ENCODE data around the gene PCNX1.

The PCNX1 gene

DNA sequence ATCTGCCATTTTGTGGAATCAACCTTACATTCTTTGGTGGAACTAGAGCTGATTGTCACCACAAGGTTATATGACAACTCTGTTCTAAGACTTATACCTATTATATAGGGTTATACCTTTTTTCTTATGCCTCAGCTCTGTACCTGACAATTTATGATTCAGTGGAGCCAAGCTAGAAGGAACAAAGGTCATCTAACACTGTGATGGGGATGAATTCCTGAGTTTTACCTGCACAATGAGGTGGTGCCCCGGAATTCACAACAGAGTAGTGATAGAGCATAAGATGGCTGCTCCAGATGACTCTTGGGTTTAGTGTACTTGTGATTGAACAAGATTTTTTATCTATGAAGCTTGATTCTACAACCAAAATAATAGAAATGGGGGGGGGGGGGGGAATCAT lies 207.3 kb downstream of the PCNX1 start:
- no peak for DNase-seq (ENCODE audit: extremely low read depth, low read depth)
- TF ChIP-seq, protein P1, sequence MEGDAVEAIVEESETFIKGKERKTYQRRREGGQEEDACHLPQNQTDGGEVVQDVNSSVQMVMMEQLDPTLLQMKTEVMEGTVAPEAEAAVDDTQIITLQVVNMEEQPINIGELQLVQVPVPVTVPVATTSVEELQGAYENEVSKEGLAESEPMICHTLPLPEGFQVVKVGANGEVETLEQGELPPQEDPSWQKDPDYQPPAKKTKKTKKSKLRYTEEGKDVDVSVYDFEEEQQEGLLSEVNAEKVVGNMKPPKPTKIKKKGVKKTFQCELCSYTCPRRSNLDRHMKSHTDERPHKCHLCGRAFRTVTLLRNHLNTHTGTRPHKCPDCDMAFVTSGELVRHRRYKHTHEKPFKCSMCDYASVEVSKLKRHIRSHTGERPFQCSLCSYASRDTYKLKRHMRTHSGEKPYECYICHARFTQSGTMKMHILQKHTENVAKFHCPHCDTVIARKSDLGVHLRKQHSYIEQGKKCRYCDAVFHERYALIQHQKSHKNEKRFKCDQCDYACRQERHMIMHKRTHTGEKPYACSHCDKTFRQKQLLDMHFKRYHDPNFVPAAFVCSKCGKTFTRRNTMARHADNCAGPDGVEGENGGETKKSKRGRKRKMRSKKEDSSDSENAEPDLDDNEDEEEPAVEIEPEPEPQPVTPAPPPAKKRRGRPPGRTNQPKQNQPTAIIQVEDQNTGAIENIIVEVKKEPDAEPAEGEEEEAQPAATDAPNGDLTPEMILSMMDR (IDR thresholded peaks at IDR 0.05; ENCODE audit: low read depth, low read length), result no peak

DNA sequence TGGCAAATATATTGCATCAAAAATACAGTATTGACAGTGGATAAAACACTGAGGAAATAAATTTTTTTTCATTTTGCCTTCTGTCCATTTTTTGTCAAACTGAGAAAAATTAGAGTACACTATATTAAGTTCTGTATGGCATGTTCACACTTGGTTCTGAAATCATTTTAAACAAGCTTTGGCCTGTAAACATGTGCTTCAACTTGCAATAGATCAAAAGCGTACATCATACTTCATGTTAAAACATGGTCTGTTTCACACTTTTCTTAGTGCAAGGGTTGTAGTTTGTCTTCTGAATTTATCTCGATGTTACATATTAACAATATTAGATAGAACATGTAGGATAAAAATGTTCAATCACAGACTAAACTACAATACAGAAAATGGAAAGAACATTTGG lies 208.0 kb downstream of the PCNX1 start:
- DNase-seq (ENCODE audit: extremely low read depth, low read depth), result no peak
- TF ChIP-seq, protein P1 (IDR thresholded peaks at IDR 0.05; ENCODE audit: low read depth, low read length), result no peak

DNA sequence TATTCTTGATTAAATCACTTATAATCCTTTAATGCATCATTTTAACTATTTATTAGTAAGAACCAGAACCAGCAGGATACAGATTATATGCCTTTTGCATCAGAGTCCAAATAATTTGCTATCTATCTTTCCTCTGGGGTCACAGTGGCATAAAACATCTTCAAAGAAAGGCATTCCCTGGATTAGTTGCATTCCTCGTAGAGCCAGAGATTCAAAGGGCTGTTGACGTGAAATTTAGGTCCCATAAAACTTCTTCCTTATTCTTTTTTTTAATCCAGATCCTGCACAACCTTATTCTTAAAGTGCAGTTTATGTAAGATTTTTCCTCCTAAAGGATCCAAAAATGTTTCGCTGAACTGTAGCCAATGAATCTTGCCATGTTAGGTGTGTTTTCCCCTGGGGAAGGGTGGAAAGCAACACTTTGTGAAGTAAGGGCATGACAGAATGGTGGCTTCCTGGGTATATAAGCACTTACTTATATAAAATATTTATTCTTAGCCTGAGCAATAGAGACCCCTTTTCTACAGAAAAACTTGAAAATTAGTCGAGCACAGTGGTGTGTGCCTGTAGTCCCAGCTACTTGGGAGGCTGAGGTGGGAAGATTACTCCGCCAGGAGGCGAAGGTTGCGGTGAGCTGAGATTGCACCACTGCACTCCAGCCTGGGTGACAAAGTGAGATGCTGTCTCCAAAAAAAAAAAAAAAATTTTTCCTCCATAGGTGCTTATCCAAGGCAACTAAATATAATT lies 208.7 kb downstream of the PCNX1 start:
- DNase-seq (ENCODE audit: extremely low read depth, low read depth), result no peak

DNA sequence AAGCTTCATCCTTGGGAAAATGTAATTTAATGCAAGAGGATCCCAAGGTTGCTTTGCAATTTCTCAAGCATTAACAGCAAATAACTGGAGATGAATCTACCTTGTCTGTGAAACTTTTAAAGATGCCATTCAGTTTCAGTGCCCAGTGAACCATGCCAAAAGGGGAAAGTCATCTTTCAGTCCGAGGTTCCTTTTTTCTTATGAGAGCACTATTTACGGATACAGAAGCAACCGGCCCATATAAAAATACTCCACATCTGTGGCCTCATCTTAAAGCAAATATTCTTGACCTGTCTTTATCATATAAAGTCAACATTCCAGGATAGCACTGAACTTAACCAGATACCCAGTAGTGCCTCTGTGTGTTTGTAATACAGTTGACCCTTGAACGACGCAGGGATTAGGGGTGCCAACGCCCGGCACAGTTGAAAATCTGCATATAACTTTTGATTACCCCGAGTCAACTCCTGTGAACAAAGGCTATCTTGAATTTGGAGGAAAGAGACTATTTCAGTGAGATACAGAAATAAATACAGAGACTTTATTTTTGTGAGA lies 209.4 kb downstream of the PCNX1 start:
- TF ChIP-seq, protein P1 (IDR thresholded peaks at IDR 0.05; ENCODE audit: low read depth, low read length), result no peak
- DNase-seq (ENCODE audit: extremely low read depth, low read depth), result no peak

More for the DNA sequence above, 208.7 kb downstream of the PCNX1 start:
- TF ChIP-seq, protein P1 (IDR thresholded peaks at IDR 0.05; ENCODE audit: low read depth, low read length), result no peak

DNA sequence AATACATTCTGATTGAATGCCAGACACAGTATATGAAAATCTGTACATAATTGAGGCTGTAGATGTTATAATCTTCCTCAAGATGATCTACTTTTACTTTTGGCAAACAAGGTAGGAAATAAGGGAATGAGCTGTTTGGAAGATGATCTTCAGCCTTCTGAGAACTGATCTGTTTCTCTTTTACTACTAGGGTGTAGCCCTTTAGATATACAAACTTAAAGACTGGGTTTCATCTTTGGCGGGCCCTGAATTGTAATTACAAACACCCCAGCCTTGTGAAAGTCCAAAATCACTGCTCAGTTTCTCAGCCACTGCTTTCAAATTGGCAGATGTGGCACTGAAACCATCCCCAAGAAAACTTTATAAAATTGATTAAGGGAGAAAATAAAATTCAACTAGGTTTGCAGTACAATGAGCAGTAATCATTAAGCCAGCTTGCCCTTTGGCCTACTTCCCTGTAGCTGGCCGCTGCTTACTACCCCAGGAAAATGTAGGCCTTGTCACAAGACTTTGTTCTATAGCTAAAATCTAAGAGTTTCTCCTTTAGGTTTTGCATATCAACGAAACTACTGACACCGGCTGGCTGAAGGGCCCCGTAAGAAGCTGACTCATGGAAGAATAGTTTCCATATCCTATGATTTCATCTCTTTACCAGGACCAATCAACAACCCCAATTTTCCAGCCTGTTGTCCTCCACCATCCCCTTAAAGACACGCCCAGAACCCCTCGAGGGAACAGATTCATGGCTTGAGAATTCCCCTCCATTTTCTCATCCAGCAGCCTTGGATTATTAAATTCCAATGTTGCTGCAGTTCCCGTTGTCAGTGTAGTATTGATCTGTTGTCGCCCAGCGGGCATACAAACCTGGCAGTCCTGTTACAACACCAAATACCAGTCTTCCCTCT lies 210.8 kb downstream of the PCNX1 start:
- no peak for DNase-seq (ENCODE audit: extremely low read depth, low read depth)
- TF ChIP-seq, protein P1 (IDR thresholded peaks at IDR 0.05; ENCODE audit: low read depth, low read length), result no peak

DNA sequence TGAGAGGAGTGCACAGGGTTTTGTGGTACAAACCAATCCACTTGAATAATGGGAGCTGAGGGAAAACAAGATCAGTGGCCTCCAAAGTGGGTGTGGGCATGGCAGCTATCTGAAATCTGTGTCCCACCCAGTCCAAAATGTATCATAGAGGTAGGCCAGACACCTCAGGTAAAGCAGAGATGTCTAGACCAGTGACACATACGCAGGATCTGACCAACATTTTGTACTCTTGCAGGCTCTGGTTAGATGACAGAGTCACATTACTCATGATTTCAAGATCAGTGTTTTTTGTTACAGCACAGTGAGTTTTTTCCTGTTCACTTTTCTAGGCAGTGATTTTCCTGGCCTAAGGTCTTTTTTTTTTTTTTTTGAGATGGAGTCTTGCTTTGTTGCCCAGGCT lies 211.8 kb downstream of the PCNX1 start:
- TF ChIP-seq, protein P1 (IDR thresholded peaks at IDR 0.05; ENCODE audit: low read depth, low read length), result no peak
- no peak for DNase-seq (ENCODE audit: extremely low read depth, low read depth)

DNA sequence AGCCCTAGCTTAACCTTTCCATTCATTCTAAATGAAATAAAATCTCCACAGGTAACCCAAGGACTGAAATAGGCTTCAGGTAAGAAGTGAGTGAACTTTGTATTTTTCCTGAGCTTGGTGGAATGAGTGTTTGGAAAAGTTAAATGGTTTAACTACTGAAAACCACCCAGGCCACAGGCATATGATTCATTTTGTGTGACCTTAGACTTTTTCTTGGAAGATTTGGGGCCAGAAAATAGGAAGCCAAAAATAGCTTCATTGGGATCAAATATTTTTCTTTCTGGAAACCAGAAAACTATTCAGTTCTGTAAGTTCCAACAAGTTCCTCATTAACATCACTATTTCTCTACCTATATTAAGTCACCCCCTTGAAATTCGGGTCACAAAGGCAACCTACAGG lies 212.6 kb downstream of the PCNX1 start:
- TF ChIP-seq, protein P1 (IDR thresholded peaks at IDR 0.05; ENCODE audit: low read depth, low read length), result no peak
- no peak for DNase-seq (ENCODE audit: extremely low read depth, low read depth)

Measured in AG09319 (cell line).